Suppressor macrophage treated with lipopolysaccharide for 1 hour (primary cell): ENCODE results near the gene MGAT5.

ENCODE experiments used
- DNase-seq, 3 donors: peaks; one replicate each; pipeline ENCODE4 v3.0.0-alpha.2; 2020 to 2022

MGAT5 gene

DNA sequence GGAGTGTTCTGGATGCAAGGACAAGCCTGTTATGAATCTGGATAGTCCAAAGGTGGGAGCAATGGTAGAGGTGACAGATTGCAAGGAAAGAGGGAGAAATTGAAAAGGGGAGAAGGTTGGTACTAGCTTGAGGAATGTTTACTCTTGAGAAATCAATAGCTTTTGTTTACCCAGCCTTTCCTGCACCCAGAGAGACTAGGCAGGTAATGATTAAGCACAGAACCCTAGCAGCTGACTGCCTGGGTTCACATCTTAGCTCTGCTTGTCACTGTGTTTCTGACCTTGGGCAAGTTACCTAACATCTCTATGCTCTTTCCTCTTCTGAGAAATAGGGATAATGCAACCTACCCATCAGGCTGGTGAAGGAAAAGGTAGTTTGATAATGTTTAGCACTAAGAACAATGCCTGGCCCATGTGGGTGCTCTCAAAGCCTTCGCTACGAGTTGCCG lies 178.6 kb downstream of the MGAT5 start:
- no peak for DNase-seq

DNA sequence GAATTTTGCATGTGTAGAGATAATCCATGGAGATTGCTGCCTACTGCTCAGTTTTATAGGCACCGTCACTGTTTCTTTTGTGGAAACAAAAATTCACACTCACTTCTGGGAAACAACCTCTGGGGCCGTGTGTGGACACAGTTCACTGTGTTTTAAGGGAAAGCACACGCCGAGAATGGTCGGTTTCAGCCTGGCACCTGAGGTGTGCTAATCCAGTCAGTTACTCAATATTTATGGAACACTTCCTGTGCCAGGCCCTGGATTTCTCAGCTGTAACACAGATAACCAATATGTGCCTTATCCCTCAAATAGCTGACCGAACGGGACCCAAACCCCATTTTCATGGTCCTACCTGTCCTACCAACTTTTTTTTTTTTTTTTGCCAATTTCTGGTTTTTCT lies 179.6 kb downstream of the MGAT5 start:
- DNase-seq = no peak

DNA sequence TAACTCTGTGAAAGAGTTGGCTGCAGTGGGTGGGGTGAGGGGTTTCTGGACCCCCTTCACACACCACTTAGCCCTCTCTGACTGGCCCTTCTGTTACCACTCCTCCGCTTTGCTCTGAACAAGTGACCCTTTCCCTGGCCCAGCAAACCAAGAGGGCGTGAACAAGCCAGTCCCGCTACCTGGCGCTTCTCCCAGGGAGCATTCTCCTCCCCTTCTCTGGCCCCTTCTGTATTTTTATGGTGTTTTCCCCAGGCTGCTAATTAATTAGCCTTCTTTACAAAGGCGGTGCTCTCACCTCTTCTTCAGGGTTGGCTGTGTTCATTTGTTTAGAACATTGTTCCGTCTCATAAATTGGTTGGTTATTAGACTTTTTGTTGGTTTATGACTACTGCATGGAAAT lies 180.1 kb downstream of the MGAT5 start:
- no peak for DNase-seq

DNA sequence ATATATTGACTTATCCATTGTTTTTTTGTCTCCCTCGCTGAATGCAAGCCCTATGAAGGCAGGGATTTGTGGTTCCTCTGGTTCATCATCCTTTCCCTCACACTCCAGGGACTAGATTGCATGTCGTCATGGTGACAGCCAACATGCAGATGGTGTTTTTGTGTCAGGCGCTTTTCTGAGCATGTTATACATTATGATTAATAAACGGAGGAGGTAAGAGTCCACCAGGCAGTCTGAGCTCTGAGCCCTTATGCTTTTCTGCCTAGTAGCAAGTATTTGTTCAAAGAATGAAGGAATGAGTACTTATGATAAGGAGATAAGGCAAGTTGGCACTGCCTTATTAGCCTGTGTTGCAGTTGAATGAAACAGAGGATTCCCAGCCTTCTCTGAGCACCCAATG lies 181.6 kb downstream of the MGAT5 start:
- DNase-seq = no peak

DNA sequence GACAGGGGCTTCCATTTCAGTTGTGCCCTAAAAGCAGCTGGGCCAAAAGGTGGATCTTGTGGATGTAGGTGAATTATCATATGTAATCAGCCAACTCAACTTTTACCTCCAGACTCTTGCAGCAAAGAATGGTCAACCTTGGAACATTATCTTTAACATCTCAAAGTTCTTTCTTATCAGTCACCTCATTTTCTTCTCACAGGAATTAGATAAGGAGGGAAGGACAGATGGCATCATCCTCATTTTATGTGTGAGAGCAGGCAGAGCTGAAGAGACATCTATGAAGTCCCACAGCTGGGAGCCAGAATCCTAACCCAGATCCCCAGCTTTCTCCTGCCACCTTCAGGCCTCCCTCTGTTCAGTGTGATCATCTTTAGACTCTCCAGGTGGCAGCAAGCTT lies 182.1 kb downstream of the MGAT5 start:
- DNase-seq = no peak

DNA sequence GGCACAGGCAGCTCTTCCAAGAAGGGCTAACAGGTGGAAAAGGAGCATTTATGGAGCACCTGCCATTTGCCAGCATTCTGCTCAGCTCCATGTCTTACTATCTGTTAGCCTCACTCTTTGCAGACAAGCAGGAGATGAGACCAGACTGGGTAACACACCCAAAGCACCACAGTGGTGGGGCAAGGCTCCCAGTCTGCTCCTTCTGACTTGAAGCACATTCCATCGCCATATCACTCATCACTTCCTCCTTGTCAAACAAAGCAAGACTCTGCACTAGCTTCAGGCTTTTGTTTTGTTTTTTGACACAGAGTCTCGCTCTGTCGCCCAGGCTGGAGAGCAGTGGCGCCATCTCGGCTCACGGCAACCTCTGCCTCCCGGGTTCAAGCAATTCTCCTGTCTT lies 182.8 kb downstream of the MGAT5 start:
- DNase-seq = no peak

DNA sequence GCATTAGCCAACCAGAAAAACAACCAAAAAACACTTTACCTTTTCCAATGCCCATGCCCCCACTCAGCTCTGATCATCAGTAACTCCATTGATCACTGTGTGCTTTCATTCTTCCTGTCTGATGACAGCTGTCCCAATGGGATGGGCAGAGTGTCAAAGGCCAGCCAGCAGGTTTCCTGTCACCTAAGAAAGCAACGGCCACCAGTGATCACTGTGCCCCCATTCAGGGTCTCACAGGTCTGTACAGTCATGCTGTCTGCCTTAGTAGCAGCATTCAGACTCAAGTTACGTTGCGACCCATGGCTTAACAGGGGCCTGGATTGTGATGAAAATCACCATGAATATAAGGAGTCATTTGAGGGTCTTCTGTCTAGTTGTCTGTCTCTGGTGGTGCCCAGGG lies 184.5 kb downstream of the MGAT5 start:
- no peak for DNase-seq

DNA sequence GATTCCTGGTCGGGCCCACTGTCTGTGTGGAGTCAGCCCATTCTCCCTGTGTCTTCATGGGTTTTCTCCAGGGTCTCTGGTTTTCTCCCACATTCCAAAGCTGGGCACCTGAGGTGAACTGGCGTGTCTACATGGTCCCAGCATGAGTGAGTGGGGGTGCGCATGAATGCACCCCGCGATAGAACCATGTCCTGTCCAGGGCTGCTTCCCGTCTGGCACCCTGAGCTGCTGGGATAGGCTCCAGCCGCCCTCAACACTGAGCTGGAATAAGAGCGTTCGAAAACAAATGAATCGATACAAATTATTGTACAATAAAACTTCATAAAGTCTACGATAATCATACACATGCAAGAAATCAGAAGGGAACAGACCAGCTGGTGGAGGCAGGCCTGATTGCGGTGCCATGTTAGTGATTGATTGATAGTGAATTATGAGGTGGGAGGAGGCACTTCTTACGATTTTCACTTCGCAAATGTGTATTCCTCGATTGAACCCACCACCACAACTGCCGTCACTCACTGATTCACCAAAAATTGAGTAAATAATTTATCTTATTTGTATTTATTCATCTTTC lies 186.6 kb downstream of the MGAT5 start:
- DNase-seq = no peak

DNA sequence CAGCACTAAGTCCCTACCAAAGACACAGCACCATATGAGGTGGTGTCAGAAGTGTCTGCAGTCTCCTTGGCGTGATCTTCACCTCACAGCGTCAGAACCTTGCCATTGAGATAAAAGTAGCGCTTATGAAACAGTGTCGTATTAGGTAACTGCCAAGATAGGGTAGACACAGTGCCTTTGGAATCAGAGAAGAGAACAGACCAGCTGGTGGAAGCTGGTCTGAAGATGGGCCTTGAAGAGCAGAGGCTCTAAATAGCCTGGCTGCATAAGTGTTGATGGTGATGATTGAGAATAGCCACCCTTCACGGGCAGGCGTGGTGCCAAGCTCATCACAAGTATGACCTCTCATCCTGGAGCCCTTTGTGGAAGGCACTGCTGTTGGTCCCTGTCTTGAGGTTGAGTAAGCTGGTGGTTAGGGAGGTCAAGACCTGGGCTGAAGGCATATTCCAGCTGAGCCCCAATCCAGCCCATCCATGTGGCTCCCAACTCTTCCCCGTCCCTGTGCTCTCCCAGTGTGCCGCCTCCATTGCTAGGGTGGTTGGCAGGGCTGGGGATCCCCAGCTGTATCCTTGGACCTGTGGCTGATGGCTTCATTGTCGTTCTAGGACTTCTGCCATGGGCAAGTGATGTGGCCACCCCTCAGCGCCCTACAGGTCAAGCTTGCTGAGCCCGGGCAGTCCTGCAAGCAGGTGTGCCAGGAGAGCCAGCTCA lies 187.4 kb downstream of the MGAT5 start:
- no peak for DNase-seq

DNA sequence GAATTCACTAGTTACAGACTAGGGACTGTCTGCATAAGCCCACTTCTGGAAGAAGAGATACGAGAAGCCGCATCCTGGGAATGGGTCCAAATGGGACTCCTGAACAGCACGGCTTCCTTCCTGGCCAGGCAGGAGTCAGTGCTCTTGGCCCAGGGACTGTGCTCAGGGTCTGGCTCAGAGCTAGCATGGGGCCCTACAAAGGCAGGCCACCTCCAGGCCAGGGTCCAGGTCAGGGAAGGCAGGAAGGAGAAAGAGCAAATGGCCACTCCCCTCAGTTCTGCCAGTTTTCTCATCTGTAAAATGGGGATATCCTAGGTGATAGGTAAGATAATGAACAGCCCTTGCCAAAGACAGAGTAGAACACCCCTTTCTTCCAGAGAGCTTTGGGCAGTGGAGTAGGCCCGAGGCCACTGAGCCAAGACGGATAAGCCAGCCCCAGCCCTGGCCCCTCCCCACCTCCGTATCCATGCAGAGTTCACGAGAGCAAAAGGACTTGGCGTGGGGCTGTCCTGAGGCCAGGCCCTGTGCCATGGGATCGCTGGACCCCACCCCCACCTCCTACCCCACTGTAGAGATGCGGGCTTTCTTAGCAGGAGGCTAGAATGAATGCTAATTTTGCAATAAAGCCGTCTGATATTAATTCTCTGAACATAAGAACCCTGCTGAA lies 190.1 kb downstream of the MGAT5 start:
- no peak for DNase-seq

DNA sequence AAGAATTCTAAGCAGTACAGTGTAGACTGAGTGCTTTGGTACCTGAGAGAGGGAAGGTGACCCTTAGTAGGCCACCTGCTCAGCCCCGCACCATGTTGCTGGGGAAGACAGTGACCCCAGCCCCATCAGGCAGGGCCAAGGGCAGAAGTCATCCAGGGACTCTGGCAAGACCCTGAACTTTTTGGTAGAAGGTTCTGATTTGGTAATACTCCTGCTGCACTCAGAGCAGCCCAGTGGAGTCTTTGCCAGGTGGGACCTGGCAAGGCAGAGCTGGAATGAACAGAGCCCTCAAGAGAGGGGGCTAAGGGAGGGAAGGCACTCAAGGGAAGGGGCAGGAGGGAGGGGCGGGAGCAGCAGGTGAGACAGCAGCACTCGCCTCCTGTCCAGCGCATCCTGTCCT lies 191.2 kb downstream of the MGAT5 start:
- DNase-seq = no peak

DNA sequence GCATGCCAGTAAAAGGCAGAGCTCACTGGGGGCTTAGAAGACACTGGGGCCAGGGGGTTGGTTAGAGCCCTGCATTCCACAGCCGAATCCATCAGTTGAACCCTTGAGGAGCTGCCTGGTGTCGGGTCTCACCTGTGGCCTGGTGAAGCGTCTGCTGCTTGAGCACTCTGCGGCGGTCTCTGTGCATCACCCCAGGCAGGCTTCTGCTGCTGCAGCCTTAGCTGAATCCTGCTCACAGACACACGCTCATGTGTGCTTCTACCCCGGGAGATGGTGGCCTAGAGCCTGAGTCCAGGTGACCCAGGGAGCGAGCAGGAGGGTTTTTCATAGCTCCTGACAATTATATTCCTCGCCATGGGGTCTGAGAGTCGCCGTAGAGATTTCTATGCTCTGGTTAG lies 192.1 kb downstream of the MGAT5 start:
- DNase-seq = no peak

DNA sequence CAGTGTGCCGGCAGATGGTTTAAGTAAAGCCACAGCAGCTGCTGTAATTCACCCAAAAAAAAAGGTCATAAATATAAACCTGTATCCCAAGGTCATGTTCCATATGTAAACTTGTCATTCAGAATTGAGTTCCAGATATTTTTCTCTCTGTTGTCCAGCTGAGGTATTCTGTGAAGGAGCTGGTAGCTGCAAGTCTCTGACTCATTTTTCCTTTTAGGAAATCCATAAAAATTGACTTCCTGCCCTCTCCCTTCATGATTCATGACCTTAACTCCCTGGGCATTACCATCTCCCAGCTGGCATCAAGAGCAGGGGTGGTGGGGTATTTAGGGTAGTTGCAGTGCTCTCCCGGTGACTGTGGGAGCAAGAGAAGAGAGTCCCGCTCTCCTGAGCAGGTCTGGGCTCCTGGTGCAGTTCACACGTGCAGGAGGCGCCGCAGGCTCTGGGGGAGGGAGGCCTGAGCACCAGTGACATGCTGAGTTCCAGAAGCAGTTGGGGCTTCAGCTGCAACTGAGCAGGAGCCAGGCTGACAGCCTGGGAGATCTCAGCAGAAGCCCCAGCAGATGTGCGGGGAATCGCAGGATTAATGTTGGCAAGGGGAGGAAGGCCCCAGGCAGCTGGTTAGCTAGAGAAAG lies 192.6 kb downstream of the MGAT5 start:
- DNase-seq = no peak

DNA sequence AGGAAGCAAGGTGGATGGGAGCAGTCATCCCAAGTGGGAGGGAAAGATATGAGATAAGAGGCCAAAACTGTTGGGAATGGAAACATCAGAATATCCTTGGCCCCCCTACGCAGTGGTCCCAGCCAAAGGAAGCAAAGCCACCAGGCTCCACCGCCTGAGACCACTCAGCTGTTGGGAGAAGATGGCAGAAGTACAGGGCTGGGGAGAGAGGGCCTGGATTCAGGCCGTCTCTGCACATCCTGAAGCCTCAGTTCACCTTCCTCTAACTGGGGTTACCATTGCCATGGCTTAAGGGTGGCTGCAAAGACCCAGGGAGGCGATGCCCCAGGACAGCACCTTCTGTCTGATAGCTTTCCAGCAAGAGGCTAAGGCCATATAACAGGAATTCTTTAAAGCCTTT lies 193.8 kb downstream of the MGAT5 start:
- DNase-seq = no peak

DNA sequence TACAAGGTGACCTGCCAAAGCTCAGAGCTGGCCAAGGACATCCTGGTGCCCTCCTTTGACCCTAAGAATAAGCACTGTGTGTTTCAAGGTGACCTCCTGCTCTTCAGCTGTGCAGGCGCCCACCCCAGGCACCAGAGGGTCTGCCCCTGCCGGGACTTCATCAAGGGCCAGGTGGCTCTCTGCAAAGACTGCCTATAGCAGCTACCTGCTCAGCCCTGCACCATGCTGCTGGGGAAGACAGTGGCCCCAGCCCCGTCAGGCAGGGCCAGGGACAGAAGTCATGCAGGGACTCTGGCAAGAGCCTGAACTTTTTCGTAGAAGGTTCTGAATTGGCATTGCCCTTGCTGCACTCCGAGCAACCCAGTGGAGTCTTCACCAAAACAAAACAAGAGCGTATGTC lies 194.8 kb downstream of the MGAT5 start:
- no peak for DNase-seq

DNA sequence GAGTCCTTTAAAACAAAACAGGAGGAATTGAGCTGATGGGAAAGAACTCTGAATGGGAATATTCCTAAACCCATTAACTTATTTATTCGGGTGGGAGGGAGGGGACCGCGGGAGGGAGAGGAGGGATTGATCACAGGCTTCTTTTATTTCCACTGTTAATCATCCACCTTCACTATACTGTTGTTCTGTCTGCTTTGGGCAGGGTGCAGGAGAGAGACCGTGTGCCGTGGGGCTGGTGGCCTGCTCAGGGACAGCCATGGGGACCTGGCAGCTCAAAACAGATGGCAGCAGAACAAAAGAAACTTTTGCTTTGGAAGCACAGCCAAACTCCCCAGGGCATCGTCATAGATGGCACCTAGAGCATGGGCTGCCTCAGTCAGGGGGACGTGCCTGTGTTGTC lies 195.3 kb downstream of the MGAT5 start:
- no peak for DNase-seq

DNA sequence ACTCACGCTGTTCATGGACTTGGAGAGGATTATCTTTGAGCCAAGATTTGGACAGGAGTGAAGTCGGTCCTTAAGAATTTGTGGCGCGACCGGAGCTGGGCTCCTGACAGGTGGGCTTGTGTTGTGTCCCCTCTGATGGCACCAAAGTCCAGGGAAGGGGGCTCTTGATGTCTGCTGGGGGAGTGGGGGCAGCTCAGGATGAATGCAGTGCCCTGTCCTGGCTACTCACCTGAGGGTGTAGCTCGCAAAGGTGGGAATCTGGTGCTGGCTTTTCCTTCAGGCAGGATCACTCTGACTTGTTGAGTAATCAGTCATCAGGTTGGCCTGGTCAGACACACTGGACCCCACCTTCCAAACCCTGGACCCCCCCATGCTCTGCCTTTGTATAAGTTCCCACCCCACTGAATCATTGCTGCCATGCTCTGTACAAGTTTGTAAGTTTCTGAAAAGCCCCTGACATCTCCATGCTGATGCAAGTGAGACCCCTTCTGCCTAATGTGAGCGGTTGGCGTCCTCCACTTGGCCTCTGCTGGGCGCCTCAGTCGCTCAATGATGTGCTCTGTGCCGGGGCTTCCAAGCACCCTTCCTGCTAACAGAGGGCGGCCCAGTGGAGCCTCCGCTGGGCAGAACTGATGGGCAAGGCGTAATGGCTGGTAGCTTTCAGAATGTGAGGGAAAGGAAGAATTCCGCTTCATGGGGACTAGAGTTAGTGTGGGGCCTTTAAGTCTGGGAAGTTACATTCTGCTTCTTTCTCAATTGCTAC lies 196.1 kb downstream of the MGAT5 start:
- no peak for DNase-seq

DNA sequence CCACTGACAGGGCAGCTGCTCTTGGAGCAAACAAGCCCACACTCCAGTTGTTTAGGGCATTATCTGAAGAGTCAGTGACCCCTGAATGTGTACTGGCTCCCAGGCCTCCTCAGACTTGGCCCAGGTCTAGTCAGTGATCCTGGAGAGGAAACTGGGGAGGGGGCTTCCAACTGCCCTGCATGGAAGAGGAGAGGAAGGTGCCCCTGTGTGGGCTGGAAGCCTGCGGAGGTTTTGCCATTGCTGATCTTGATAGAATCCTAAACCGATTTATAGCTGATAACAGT lies 197.4 kb downstream of the MGAT5 start:
- no peak for DNase-seq

DNA sequence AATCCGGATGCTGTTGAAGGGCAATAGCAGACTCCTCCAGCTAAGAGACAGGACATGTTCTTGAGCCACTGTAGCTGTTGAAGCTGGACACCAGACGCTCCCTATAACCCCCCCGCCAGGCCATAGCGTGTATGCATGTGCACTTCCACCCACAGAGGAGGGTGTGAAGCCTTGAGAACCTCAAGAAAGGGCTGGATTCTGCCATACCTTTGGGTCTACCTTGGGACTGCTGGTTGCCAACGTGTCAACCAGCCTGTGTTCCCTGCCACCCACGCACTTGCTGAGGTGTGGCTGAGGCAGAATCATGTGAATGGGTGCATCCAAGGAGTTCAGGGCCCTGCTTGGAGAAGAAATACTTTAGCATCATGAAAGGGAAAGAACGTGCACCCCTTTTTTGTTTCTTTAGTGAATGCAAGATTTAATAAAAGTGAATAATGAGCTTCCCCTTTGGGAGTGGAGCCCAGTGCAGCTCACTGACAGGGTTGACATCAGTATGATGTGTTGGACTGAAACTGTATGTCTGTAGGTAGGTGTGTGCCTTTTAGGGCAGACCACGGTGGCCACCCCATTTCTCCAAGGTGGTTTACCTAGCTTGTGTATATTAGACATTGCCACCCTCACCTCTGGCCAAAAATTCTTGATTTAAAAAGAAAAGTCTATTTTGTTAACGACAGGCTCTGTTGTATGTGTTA lies 198.3 kb downstream of the MGAT5 start:
- DNase-seq = no peak

DNA sequence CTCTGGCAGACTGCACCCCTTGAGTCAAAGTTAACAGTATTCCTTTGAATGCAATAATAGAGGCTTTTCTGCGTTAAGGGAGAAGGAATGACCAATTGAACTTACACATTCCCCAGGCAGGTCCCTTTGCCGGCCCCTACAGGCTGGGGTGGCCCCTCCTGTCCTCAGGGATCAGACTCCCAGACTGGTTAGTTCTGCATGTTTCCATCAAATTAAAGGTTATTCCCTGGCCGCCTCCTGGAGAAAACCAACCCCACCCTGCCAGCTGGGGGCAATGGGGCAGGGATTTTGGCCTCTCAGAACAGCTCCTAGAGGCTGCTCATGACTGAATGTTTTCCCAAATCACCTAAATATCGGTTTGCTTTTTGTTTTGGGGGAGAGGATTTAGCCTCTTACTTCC lies 199.6 kb downstream of the MGAT5 start:
- DNase-seq = no peak

DNA sequence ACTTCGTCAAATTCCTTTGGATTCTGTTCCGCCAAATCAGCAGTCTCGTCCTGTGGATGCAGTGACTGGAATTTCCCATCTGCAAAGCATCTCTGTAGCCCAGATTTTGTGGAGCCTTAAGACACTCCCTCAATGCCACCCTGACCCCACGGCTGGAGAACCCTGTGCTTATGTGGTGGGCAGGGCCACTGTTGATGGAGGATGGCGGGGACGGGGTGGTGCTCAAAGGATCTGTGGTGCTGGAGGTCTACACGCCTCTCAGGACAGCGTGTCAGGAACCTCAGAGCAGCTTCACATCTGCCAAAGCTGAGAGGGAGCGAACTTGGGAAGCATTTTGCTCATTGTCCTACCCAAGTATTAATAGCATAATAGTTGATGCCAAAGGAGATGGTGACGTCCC lies 200.1 kb downstream of the MGAT5 start:
- no peak for DNase-seq

DNA sequence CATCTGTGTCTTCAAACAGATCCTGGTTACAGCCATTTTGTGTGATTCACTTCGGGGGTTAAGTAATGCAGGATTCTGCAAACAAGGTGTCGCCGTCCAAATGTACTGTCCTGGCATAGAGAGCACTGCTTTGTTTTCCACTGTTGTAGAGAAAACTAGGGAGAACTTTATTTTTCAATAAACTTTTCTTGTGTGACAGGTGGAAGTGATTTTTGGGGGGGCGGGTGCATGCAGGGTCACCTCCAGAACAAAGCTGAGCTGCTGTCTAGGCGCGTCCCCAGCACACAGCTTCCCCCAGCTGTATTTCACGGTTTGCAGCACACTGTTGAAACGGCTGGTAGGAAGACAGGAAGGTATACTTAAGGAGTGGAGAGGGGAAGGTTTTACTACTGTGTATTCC lies 200.6 kb downstream of the MGAT5 start:
- no peak for DNase-seq

DNA sequence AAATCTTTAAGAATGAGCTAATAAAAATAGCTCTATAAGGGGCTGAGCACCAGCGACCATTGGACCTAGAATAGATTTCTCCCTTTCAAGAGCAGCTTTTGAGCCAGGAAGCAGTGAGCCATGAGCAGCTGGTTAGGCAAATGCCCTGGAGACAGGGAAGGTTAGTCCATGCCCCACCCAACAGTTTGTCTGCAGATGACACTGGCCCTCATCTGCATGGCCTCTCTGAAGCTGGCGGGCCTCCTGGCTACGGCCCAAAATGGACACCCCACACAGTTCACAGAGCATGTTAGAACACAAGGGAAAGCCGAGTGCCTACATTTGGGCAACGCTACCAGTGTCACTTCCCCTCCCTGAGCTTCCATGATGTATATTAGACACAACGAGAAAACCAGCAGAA lies 201.1 kb downstream of the MGAT5 start:
- DNase-seq = no peak
